Tibial nerve (tissue), 4 donors: ENCODE results near the gene ADRA2C.

ENCODE experiments used
- CTCF ChIP-seq, 5 experiments: fragments of 200-600 bp in 3 of 5; fragments of 450-650 bp in 2 of 5; sonication (generic) in 3 of 5; IDR thresholded peaks; one replicate each; pipeline ENCODE4 v1.5.1; 2016 to 2019; ENCODE audit warnings: antibody characterized with exemption in 5 of 5, mild to moderate bottlenecking in 3 of 5, moderate library complexity in 2 of 5
- EP300 ChIP-seq, 2 donors: sonication (generic); formaldehyde crosslinking; IDR thresholded peaks; one replicate each; pipeline ENCODE4 v1.6.1; 2017; ENCODE audit warnings: antibody characterized with exemption in 2 of 2, mild to moderate bottlenecking in 1 of 2
- POLR2A ChIP-seq, 2 donors: fragments of 450-650 bp; IDR thresholded peaks; one replicate each; pipeline ENCODE4 v1.6.1; 2017; ENCODE audit warnings: antibody characterized with exemption in 2 of 2, mild to moderate bottlenecking in 2 of 2, moderate library complexity in 2 of 2

- no peak for TF ChIP-seq CTCF (IDR thresholded peaks at IDR 0.05)
- TF ChIP-seq POLR2A (IDR thresholded peaks at IDR 0.05): no peak
- TF ChIP-seq EP300 (IDR thresholded peaks at IDR 0.05): no peak
These were observed 15.9 kb upstream of the ADRA2C start for GRCh38 chr4:3750334-3750733.
